ENCODE data around the gene RDM1.

The RDM1 gene

DNA sequence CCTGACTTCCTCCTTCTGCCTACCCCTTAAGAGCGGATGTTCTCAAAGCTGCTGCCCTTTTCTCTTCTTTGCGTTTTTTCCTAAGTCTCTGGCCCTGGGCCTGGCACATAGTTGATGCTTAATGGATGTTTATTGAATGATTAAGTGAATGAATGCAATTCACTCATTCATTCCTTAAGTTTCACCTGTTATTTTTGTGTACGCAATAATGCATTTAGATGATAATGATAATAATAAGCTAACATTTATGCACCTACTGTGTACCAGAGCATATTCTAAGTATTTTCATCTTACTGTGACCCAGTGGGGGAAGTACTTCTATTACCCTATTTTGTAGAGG, 54.8 kb downstream of the RDM1 start:
- TF ChIP-seq EP300 (IDR thresholded peaks at IDR 0.05; ENCODE audit: borderline replicate concordance) (no peak), TEAD4 (IDR thresholded peaks at IDR 0.05) (no peak), ZBTB7A (IDR thresholded peaks at IDR 0.05; ENCODE audit: low read depth) (no peak), YY1 (IDR thresholded peaks at IDR 0.05; ENCODE audit: low read depth) (no peak), CREB1 (IDR thresholded peaks at IDR 0.05; ENCODE audit: low read depth) (no peak), TCF12 (IDR thresholded peaks at IDR 0.05; ENCODE audit: low read depth) (no peak), NFIC (IDR thresholded peaks at IDR 0.05) (no peak), FOXM1 (IDR thresholded peaks at IDR 0.05; ENCODE audit: borderline replicate concordance, low read depth) (no peak), TAF1 (IDR thresholded peaks at IDR 0.05; ENCODE audit: low read depth) (no peak), EGR1 (IDR thresholded peaks at IDR 0.05) (no peak)
- TF ChIP-seq, protein P1, sequence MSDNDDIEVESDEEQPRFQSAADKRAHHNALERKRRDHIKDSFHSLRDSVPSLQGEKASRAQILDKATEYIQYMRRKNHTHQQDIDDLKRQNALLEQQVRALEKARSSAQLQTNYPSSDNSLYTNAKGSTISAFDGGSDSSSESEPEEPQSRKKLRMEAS (IDR thresholded peaks at IDR 0.05), result no peak
- TF ChIP-seq, protein P2, sequence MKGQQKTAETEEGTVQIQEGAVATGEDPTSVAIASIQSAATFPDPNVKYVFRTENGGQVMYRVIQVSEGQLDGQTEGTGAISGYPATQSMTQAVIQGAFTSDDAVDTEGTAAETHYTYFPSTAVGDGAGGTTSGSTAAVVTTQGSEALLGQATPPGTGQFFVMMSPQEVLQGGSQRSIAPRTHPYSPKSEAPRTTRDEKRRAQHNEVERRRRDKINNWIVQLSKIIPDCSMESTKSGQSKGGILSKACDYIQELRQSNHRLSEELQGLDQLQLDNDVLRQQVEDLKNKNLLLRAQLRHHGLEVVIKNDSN (IDR thresholded peaks at IDR 0.05), result no peak
- TF ChIP-seq, protein P3, sequence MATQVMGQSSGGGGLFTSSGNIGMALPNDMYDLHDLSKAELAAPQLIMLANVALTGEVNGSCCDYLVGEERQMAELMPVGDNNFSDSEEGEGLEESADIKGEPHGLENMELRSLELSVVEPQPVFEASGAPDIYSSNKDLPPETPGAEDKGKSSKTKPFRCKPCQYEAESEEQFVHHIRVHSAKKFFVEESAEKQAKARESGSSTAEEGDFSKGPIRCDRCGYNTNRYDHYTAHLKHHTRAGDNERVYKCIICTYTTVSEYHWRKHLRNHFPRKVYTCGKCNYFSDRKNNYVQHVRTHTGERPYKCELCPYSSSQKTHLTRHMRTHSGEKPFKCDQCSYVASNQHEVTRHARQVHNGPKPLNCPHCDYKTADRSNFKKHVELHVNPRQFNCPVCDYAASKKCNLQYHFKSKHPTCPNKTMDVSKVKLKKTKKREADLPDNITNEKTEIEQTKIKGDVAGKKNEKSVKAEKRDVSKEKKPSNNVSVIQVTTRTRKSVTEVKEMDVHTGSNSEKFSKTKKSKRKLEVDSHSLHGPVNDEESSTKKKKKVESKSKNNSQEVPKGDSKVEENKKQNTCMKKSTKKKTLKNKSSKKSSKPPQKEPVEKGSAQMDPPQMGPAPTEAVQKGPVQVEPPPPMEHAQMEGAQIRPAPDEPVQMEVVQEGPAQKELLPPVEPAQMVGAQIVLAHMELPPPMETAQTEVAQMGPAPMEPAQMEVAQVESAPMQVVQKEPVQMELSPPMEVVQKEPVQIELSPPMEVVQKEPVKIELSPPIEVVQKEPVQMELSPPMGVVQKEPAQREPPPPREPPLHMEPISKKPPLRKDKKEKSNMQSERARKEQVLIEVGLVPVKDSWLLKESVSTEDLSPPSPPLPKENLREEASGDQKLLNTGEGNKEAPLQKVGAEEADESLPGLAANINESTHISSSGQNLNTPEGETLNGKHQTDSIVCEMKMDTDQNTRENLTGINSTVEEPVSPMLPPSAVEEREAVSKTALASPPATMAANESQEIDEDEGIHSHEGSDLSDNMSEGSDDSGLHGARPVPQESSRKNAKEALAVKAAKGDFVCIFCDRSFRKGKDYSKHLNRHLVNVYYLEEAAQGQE (IDR thresholded peaks at IDR 0.05; ENCODE audit: low read depth), result no peak

DNA sequence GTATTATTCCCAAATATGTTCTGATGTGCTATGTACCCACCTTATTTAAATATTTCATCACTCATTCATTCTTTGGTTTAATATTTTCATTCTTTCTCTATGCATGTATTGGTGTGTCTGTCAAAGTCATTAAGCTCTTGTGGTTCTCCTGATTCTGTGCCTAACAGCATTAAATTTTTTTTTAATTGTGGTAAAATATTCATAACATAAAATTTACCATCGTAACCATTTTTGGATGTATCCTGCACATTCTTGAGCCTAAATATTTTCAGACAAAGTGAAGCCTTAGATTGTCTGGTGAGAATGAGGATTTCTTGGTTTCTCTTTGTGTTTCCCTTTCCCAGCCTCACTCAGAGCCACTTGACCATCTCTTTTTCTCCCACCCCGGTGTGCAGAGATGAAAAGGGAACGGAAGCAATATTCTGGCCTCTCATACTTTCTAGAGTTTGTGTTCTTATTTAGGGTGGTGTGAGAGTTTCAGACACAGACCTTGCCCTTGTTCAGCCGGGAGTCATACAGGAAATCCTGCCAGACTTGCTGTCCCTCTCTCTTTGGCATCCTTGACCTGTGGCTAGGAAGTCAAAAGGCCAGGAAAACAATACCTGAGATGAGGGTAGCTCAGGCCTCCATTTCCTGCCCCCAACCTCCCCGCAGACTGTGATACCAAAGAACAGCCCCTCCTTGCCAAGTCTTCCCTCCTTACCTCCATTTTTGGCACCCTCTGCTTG, 55.3 kb downstream of the RDM1 start:
- TF ChIP-seq TEAD4 (IDR thresholded peaks at IDR 0.05), result no peak
- no peak for TF ChIP-seq EGR1 (IDR thresholded peaks at IDR 0.05)
- no peak for TF ChIP-seq NFIC (IDR thresholded peaks at IDR 0.05)
- TF ChIP-seq YY1 (IDR thresholded peaks at IDR 0.05; ENCODE audit: low read depth), result no peak
- TF ChIP-seq TAF1 (IDR thresholded peaks at IDR 0.05; ENCODE audit: low read depth), result no peak
- TF ChIP-seq EP300 (IDR thresholded peaks at IDR 0.05; ENCODE audit: borderline replicate concordance), result no peak
- no peak for TF ChIP-seq CEBPB (IDR thresholded peaks at IDR 0.05)
- no peak for TF ChIP-seq ZBTB7A (IDR thresholded peaks at IDR 0.05; ENCODE audit: low read depth)
- TF ChIP-seq, protein P1 (IDR thresholded peaks at IDR 0.05), result no peak
- TF ChIP-seq, protein P3 (IDR thresholded peaks at IDR 0.05; ENCODE audit: low read depth), result no peak
- TF ChIP-seq CREB1 (IDR thresholded peaks at IDR 0.05; ENCODE audit: low read depth), result no peak
- no peak for TF ChIP-seq TCF12 (IDR thresholded peaks at IDR 0.05; ENCODE audit: low read depth)
- TF ChIP-seq, protein P2 (IDR thresholded peaks at IDR 0.05), result no peak
- TF ChIP-seq RAD21 (IDR thresholded peaks at IDR 0.05; ENCODE audit: low read depth), result no peak

DNA sequence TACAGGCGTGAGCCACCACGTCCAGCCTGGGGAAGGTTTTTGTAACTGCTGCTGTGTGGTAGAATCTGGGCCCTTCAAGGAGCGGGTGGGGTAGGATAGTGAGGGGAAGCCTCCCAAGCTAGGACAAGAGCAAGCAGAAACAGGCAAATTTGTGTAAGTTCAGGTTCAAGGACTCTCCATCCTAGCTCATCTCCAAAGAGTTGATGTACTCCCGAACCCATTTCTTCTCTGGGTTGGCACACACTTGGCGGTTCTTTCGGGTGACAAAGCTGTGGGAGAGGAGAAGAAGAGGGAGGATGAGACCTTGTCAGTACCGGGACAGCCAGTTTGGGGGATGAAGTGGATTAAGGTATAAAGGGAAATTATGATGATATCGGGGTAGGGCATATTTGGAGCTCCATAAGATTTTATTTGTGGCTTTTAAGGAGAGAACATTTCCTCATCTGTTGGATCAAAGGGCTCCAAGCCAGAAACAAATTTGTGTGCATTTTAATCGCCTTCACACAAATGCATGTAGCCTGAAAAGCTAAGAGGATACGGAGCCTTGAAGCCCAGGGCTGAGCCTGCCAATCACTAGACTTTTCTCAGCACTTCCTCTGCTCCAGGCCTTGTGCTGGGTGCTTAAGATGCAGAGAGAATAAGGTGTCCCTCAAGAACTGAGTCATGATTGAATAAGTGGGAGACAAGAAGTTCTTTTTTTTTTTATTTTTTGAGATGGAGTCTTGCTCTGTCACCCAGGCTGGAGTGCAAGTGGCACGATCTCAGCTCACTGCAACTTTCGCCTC, 58.2 kb downstream of the RDM1 start:
- TF ChIP-seq TAF1 (IDR thresholded peaks at IDR 0.05; ENCODE audit: low read depth) (no peak), EP300 (IDR thresholded peaks at IDR 0.05; ENCODE audit: borderline replicate concordance) (no peak), EGR1 (IDR thresholded peaks at IDR 0.05) (no peak), TCF12 (IDR thresholded peaks at IDR 0.05; ENCODE audit: low read depth) (no peak), CREB1 (IDR thresholded peaks at IDR 0.05; ENCODE audit: low read depth) (no peak), FOXM1 (IDR thresholded peaks at IDR 0.05; ENCODE audit: borderline replicate concordance, low read depth) (no peak)

DNA sequence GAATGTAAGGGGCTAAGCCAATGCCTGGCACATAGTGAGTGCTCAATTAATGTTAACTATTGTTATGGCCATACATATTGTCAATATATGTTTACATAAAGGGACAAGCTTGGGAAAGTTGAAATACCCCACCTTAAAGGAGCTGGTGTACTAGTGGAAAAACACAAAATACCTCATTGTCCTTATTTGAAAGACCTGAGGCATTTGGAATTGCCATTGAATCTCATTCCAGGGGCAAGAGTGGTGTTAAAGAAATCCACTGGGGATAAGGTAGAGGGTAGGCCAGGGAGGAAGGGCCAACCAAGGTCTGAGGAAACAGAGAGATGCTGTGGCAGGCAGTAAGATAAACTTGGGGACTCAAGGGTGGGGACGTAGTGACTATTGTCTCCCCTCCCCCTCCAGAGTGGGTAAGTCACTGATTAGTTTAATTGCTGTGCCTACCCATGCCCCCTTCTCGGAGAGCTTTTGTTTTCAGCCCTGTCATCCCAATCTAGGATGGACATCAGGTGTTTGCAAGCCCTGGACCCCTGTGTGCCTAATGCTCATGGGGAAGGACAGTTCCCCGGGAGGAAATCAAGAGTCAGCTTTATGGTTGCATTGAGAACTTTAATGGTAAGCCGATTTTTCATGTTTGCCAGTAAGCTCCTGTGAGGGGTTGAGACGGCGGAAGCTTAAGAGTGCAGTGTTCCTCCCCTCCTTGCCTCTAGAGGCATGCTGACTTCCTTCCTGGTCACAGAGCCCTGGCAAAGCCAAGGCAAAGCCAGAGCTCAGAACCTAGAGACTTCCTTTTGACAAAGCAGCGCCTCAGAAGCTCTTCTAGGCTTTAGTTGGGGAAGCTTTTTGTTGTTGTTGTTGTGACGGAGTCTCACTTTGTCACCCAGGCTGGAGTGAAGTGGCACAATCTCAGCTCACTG, 59.4 kb downstream of the RDM1 start:
- TF ChIP-seq NFIC (IDR thresholded peaks at IDR 0.05) (no peak), CEBPB (IDR thresholded peaks at IDR 0.05) (no peak), EP300 (IDR thresholded peaks at IDR 0.05; ENCODE audit: borderline replicate concordance) (no peak), TEAD4 (IDR thresholded peaks at IDR 0.05) (no peak), TCF12 (IDR thresholded peaks at IDR 0.05; ENCODE audit: low read depth) (no peak), EGR1 (IDR thresholded peaks at IDR 0.05) (no peak), YY1 (IDR thresholded peaks at IDR 0.05; ENCODE audit: low read depth) (no peak), TAF1 (IDR thresholded peaks at IDR 0.05; ENCODE audit: low read depth) (no peak), RAD21 (IDR thresholded peaks at IDR 0.05; ENCODE audit: low read depth) (no peak), CREB1 (IDR thresholded peaks at IDR 0.05; ENCODE audit: low read depth) (no peak), FOXM1 (IDR thresholded peaks at IDR 0.05; ENCODE audit: borderline replicate concordance, low read depth) (no peak)
- TF ChIP-seq, protein P3 (IDR thresholded peaks at IDR 0.05; ENCODE audit: low read depth), result no peak
- TF ChIP-seq, protein P2 (IDR thresholded peaks at IDR 0.05), result no peak
- TF ChIP-seq, protein P1 (IDR thresholded peaks at IDR 0.05), result no peak

Data from Ishikawa (cell line).